Stimulated activated CD8-positive, alpha-beta memory T cell treated with anti-CD3 and anti-CD28 coated beads, Interleukin-15, amount 100 ng/mL, for 48 hours (primary cell): ENCODE results near the gene A2M.

Experiments
- DNase-seq, 2 donors: peaks; one replicate each; pipeline ENCODE4 v3.0.0-alpha.2; 2020; ENCODE audit warnings: low read depth in 2 of 2

A2M gene

DNA sequence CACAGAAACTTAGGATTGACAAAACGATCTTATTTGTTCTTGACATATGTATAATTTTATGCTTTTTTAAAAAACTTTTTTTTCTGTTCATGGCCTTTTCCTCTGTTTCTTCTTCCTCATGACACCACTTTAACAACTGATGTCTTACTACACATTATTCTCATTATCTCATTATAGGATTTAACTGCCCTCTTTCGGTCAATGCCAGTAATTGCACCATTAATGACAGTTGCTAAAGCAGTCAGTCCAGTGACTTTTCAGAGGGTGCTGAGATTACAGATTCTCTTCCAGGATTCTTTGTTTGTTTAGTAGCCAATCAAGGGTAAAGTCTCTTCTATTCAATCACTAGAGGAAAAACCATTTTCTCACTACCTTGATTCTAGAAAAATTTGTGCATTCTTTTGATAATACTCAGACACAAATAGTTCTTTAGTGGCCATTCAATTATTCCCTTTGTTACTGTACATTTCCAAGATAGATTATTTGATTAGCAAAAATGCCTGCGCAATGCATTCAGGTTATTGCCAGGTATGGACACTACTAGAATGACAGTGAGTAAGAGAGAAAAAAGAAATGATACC lies 76.2 kb downstream of the A2M start:
- DNase-seq, result no peak

DNA sequence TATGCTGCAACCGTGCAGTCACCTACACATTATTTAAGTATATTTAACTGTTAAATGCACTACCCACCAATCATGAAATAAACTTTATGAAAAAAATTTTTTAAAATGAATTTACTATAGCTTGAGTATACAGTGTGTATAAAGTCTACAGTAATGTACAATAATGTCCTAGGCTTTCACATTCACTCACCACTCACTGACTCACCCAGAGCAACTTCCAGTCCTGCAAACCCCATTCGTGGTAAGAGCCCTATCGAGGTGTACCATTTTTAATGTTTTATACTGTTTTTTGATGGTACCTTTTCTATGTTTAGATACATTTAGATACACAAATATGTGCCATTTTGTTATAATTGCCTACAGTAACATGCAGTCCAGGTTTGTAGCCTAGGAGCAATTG lies 78.3 kb downstream of the A2M start:
- no peak for DNase-seq

DNA sequence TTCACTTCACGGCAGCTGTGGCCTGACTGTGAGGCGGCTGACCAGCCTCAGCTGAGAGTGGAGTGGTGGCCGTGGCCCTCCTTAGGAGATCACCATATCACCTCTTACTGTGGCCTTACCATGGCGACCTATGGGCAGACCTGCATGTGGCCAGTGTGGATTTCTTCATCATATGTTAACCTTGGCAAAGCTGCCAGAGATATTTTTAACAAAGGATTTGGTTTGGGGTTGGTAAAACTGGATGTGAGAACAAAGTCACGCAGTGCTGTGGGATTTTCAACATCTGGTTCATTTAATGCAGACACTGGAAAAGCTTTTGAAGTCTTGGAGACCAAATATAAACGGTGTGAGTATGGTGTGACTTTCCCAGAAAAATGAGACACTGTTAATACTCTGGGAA lies 79.5 kb downstream of the A2M start:
- no peak for DNase-seq

DNA sequence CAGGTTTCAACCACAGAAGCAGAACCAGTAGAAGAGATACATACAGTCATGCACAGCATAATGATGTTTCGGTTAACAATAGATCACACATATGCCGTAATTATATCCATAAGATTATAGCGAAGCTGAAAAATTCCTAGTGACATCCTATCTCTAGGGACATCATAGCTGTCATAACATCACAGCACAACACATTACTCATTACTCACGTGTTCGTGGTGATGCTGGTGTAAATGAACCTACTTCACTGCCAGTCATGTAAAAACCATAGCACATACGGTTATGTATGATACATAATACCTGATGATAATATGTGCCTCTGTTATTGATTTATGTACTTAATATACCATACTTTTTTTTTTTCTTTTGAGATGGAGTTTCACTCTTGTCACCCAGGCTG lies 81.6 kb downstream of the A2M start:
- no peak for DNase-seq

DNA sequence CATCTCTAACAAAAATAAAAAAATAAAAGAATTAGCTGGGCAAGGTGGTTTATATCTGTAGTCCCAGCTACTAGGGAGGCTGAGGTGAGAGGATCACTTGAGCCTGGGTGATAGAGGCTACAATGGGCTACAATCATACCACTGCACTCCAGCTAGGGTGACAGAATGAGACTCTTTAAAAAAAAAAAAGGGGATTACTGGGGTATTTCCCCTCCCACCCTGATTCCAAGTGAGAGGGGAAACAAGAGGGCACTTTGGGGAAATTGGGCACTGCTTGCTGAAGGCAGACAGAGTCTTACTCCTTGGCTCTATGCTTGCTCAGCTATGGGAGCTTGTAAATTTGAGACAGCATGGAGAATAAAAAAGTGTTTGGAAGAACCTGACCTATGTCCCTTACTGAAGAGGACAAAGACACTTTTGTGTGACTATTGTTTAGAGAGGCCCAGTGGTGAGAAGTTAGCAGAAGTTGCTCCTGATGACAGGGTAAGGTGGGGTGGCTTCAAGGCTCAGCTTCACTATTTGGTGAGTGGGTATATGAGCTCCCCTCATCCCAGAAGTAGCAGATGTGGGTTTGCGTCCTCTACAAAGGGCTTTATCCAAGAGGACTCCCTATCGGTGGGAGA lies 82.3 kb downstream of the A2M start:
- no peak for DNase-seq

DNA sequence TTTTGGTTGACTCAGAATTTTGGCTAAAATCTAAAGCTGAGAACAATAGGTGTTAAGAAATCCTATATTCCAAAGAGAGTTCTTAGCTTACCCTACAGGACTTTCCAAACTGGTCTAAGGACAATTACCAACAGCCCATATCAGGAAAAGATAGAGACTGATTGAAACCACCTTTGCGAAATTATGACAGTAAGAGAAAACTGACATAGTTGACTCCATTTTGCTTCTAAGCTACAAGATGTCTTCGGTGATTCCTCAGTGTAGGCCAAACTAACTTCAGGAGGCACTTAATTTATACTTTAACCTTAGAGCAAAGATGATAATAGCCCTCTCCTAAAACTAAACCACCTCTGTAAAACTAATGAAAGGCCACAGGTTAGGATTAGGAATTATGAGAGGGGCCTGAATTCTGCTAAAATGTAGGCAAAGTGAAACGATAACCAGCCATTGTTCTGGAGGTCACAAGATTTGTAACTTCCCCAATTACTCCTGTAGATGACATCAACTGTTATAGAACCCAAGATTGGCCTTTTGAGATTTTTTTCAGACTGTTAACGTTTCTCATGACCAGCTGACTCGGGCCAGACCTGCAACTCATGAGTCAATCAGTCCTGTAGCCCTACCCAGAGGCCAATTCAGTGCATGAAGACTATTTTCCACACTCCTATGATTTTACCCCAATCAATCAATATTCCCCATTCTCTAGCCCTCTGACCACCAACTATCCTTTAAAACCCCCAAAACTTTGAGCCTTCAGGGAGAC lies 83.3 kb downstream of the A2M start:
- DNase-seq, result no peak

DNA sequence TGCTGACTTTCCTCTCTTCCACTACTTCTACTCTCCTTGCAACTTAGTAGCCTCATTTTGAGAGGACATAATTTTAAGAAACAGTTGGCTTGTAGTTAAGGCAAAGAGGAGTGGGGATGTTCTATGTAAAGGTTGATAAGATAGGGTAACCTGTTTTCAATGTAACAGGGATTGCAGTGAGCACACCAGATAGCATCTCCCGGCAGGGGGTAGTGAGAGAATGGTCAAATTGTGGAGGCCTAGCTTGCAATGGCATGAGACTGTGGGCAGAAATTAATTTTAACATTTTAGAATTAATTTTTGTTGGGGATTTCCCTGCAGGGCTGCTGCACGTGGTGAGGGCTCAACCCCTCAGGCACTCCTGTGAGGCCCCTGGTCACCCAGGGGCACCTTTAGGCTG lies 84.9 kb downstream of the A2M start:
- DNase-seq, result no peak

DNA sequence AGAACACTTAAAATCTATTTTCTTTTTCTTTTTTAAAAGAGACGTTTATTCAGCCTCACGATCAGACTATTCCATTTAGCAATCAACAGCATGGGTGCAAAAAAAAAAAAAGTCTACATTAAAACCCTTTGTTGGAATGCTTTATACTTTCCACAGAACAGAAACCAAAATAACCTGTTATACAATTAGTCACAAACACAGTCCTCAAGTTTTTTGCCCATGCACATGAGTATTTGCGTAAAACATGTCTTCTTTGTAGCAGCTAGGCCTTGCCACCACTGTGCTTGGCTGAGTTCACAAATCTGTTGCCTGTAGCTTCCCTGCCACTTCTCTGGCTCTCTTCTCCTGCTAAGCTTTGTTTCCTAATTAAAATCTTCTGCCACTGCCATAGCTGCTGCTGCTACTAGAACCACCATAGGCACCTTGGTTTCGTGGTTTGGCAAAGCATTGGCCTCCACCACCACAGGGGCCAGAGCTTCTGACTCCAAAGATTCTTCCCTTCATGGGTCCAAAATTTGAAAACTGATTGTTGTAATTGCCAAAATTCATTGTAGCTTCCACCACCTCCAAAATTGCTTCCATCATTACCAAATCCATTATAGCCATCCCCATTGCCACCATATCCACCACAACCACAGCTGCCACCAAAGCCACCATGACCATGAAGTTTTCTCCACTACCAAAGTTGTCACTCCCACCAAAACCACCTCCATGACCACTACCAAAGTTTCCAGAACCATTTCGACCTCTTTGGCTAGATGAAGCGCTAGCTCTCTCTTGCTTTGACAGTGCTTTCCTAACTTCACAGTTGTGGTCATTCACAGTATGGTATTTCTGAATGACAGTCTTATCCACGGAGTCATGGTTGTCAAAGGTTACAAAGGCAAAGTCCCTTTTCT lies 88.3 kb downstream of the A2M start:
- DNase-seq, result peak; percentile 48 to 63

DNA sequence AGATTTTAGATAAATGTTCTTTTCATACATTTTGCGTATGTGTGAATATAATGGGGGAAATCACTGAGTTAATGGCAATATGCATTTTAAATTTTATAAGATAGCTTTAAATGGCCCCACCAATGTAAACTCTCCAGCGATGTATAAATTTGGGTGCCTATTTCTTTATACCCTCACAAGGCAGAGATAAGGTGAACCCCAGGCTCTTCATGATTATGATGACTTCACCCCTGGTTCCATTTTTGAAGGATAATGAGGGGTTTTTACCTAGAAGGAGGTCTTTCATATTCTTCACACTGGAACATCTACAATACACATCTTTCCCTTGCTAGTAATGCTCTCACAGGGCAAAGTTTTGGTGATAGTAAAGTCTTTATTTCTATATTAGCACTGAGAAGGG lies 91.2 kb downstream of the A2M start:
- no peak for DNase-seq

DNA sequence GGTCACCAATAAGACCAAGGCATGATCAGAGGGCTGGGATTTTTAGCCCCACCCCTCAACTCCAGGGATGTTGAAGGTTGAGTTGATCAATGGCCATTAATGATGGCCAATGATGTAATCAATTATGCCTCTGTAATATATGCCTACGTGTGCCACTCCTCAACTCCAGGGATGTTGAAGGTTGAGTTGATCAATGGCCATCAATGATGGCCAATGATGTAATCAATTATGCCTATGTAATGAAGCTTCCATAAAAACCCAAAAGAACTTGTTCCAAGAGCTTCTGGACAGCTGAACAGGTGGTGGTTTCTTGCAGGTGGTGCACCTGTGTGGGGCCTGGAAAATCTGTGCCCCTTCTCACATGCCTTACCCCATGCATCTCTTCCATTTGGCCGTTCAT lies 93.1 kb downstream of the A2M start:
- DNase-seq, result no peak
